Thymus (tissue), 11 donors: ENCODE data around the gene SLC17A8. TPM values are rescaled to one million over a fixed set of nuclear protein-coding genes. Genes with fewer than 3 reads are reported as not detected.
"Not testable (repeated sequence)": the region's sequence is repeated elsewhere in the genome, so short reads cannot be mapped to it uniquely, and the experiment has no call there.

Experiments
- DNase-seq, 9 donors: peaks; one replicate each; pipeline ENCODE4 v3.0.0-alpha.2; 2013; ENCODE audit warnings: low spot score in 9 of 9, low read depth in 6 of 9, missing footprints in 1 of 9
- H3K27ac ChIP-seq, 2 donors: one replicate each; pipeline ENCODE4 v1.5.1; 2013; ENCODE audit warnings: control low read depth in 1 of 2, low read depth in 1 of 2, low read length in 1 of 2, mild to moderate bottlenecking in 1 of 2, moderate library complexity in 1 of 2
- H3K27me3 ChIP-seq, 2 donors: one replicate each; pipeline ENCODE4 v1.5.1; 2013; ENCODE audit warnings: low read length in 1 of 2; ENCODE audit not compliant: control insufficient read depth in 2 of 2, insufficient read depth in 1 of 2
- H3K36me3 ChIP-seq, 2 donors: one replicate each; pipeline ENCODE4 v1.5.1; 2013; ENCODE audit warnings: low read length in 1 of 2, mild to moderate bottlenecking in 1 of 2, moderate library complexity in 1 of 2; ENCODE audit not compliant: control insufficient read depth in 2 of 2, insufficient read depth in 2 of 2
- H3K4me1 ChIP-seq, 2 donors: one replicate each; pipeline ENCODE4 v1.5.1; 2013; ENCODE audit warnings: low read length in 2 of 2; ENCODE audit not compliant: control insufficient read depth in 2 of 2, insufficient read depth in 2 of 2
- H3K4me3 ChIP-seq, 2 donors: one replicate each; pipeline ENCODE4 v1.5.1; 2013; ENCODE audit warnings: low read length in 2 of 2, control low read depth in 1 of 2, mild to moderate bottlenecking in 1 of 2
- H3K9me3 ChIP-seq, 2 donors: one replicate each; pipeline ENCODE4 v1.5.1; 2013; ENCODE audit warnings: low read length in 1 of 2, mild to moderate bottlenecking in 1 of 2; ENCODE audit not compliant: control insufficient read depth in 2 of 2, insufficient read depth in 1 of 2
- WGBS: extraction: QIAGEN DNeasy Blood & Tissue Kit; methylation state at CpG from one replicate; pipeline ENCODE4 v1.1.7; 2013; 5-methylcytosine and 5-hydroxymethylcytosine counted together
- polyA plus RNA-seq: library from polyadenylated mRNA; stranded (reverse); fragments of 200-250 nt; gene quantifications from one replicate; pipeline ENCODE4 v1.2.3, GENCODE V29; 2013
- total RNA-seq: library from RNA; stranded (reverse); fragments of 120-200 nt; gene quantifications from one replicate; pipeline ENCODE4 v1.2.4, GENCODE V29; 2013
- donor health status: healthy.

The SLC17A8 gene
- total and polyA plus RNA-seq, 2 donors, result 0.37 to 3.0 TPM

DNA sequence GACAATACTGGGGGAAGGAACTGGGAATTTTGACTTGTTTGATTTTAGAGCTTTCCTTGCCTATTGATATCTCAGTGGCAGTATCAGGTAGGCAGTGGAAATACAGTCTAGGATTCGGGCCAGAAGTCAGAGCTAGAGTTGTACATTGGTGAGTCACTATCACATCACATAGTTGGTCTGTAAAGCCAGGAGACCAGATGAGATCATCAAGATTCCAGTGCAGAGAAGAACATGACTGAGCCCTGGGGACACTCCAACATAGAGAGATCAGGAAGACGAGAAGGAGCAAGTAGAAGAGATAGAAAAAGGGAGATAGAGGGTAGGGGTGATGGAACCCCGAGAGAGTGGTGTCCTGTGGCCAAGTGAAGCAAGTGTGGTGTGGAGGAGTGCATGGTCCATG is 70.2 kb downstream of the SLC17A8 start:
- no peak overlapping the region for H3K27ac ChIP-seq

DNA sequence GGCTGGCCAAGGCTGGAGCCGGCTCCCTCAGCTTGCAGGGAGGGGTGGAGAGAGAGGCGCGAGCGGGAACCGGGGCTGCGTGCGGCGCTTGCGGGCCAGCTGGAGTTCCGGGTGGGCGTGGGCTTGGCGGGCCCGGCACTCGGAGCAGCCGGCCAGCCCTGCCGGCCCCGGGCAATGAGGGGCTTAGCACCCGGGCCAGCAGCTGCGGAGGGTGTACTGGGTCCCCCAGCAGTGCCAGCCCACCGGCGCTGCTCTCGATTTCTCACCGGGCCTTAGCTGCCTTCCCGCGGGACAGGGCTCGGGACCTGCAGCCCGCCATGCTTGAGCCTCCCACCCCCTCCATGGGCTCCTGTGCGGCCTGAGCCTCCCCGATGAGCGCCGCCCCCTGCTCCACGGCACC is 73.4 kb downstream of the SLC17A8 start:
- H3K9me3 ChIP-seq, H3K27me3 ChIP-seq, H3K4me1 ChIP-seq, H3K27ac ChIP-seq, H3K4me3 ChIP-seq, H3K36me3 ChIP-seq, DNase-seq: not testable (repeated sequence)
- WGBS, result over 99% methylated on average over 32 of the region's 32 CpGs

More for the DNA sequence above, 70.2 kb downstream of the SLC17A8 start:
- WGBS, result 86% methylated on average over 3 of the region's 3 CpGs
- no peak for DNase-seq
- Histone ChIP-seq H3K36me3 (no peaks in the 10 kb centered on the region), H3K27me3 (no peaks in the 10 kb centered on the region), H3K4me1 (no peaks in the 10 kb centered on the region), H3K4me3 (no peak overlapping the region), H3K9me3 (no peaks in the 10 kb centered on the region)

DNA sequence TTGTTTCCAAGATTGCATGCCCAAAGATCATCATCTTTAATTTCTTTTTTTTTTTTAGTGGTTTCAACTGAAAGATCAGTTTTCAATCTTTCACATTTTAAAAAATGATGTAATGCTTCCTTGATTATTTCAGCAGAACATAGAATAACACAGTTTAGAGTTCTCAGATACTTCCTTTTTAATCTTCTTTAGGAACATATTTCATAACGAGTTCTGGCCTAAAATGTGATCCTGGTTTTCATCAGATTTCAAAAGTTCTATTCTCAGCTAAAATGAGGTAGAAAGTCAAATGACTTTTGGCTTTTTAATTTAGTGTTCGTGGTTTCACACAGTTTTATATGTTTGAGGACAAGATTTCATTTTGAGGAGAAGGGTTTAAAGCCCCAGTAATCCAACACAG is 76.8 kb downstream of the SLC17A8 start:
- Histone ChIP-seq H3K36me3 (no peaks in the 10 kb centered on the region), H3K9me3 (no peaks in the 10 kb centered on the region), H3K27ac (no peak overlapping the region), H3K27me3 (no peaks in the 10 kb centered on the region), H3K4me3 (no peak overlapping the region), H3K4me1 (no peaks in the 10 kb centered on the region)
- 50% methylated on average over 2 of the region's 2 CpGs for WGBS
- no peak for DNase-seq

DNA sequence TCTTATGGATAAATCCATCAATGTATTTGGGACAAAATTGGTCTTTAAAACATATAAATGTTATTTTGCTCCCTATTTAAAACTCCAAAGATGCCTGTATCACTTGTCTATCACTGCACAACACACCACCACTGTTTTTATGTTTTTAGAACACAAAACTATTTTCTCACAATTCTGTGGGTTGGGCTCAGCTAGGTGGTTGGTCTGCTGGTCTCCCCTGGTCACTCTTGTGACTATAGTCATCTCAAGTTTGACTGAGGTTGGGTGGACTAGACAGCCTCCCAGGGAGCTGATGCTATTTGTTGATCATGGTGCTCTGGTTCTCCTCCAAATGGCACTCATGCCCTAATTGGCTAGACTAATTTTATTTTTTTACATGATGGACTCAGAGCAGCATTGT is 77.3 kb downstream of the SLC17A8 start:
- Histone ChIP-seq H3K36me3 (no peaks in the 10 kb centered on the region), H3K27me3 (no peaks in the 10 kb centered on the region), H3K9me3 (no peaks in the 10 kb centered on the region), H3K27ac (no peak overlapping the region), H3K4me3 (no peak overlapping the region), H3K4me1 (no peaks in the 10 kb centered on the region)
- no peak for DNase-seq

DNA sequence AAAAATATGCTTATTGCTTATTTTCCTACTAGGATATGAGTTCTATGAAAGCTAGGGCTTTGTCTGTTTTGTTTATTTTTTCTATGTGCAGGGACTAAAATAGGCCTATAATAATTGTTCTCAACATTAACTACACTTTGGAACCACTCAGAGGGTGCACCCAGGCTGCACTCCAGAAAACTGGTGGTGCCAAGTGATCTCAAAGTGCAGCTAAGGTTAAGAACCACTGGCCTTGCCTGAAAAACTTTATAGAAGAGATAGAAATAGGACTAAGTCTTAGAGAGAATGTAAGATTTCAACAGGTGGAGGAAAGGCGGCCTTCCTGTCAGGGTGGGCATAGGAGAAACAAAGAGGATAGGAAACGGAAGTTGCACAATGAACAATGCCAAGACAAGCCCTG is 79.1 kb downstream of the SLC17A8 start:
- Histone ChIP-seq H3K4me3 (no peak overlapping the region), H3K27me3 (no peaks in the 10 kb centered on the region), H3K9me3 (no peaks in the 10 kb centered on the region), H3K27ac (no peak overlapping the region), H3K36me3 (no peaks in the 10 kb centered on the region), H3K4me1 (no peaks in the 10 kb centered on the region)
- WGBS, result 61% methylated on average over 2 of the region's 2 CpGs
- no peak for DNase-seq

DNA sequence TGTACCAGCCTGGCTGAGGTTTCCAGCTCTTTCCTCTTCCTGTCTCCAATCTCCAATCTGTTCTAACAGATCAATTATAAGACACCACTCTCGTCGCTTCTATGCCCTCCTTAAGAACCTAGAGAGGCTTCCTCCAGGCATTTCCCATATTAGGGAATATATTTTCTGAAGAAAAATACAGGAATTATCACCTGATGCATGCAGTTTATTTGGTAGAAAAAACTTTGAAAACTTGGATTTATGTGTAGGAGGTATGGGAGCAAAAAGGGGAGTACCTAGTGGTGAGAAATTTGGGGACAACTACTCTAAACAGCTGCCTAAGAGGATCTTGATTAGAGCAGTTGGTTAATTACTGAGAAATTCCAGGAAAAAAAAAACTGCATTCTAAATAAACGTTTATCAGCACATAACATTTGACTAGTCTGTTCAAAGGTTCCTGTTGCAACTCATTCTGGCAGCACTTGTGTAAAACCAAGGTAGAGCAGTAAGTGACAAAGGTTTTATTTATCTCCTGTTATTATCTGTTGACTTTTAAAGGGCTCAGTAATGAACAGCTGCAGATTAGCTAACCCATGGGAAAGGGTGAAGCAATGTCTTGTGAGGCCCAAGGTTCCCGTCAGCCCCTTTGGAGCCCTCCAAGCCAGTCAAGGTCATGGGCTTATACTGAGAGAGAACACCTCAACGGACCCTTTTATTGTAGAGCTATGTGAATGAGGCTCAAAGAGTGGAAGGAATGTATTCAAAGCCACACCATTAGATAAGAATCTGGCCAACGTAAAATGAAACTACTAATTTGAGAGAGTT is 80.4 kb downstream of the SLC17A8 start:
- no peak for DNase-seq
- H3K27ac ChIP-seq, result no peak overlapping the region
- 66% methylated on average over 6 of the region's 6 CpGs for WGBS
- H3K4me1 ChIP-seq, result no peaks in the 10 kb centered on the region
- H3K27me3 ChIP-seq, result no peaks in the 10 kb centered on the region
- H3K9me3 ChIP-seq, result no peaks in the 10 kb centered on the region
- no peaks in the 10 kb centered on the region for H3K36me3 ChIP-seq
- H3K4me3 ChIP-seq, result no peak overlapping the region

DNA sequence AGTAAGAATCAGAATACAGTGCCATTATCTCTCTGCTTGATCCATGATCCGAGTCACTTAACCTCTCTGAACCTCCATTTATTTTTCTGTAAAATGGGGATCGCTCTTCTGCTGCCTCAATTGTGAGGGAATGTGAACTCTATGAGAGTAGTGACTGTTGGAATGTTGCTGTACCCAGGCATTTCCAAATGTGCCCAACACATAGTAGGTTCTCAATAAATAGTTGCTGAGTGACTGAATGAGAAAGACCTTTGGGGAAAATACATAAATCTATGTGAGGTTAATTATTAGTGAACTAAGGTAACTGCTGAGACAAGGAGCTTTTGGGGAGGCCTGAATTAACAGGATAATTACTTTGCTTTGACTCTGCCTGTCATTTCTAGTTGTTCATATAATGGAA is 82.9 kb downstream of the SLC17A8 start:
- 89% methylated on average over 2 of the region's 2 CpGs for WGBS
- H3K27me3 ChIP-seq, result no peaks in the 10 kb centered on the region
- no peak overlapping the region for H3K4me3 ChIP-seq
- DNase-seq, result no peak
- no peak overlapping the region for H3K27ac ChIP-seq
- H3K36me3 ChIP-seq, result no peaks in the 10 kb centered on the region
- no peaks in the 10 kb centered on the region for H3K4me1 ChIP-seq
- H3K9me3 ChIP-seq, result no peaks in the 10 kb centered on the region

DNA sequence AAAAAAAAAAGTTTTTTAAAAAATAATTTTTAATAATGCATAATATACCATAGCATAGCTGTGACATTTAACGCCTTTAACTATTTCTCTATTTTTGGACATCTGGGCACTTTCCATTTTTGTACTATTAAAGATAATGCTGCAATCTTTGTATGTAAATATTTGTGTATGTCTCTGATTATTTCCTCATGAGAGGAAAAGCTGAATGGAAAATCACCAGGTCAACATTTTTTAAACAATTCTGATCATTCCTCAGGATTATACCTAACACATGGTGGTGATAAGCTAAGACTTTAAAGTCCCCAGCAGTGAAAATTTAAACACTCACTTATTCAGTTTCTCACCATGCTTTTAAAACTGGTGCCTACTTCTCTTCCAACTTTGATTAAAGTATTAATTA is 85.5 kb downstream of the SLC17A8 start:
- Histone ChIP-seq H3K9me3 (no peaks in the 10 kb centered on the region), H3K36me3 (no peaks in the 10 kb centered on the region), H3K4me1 (no peaks in the 10 kb centered on the region), H3K4me3 (no peak overlapping the region), H3K27me3 (no peaks in the 10 kb centered on the region), H3K27ac (no peak overlapping the region)
- DNase-seq, result no peak
- 94% methylated on average over 1 of the region's 1 CpG for WGBS

DNA sequence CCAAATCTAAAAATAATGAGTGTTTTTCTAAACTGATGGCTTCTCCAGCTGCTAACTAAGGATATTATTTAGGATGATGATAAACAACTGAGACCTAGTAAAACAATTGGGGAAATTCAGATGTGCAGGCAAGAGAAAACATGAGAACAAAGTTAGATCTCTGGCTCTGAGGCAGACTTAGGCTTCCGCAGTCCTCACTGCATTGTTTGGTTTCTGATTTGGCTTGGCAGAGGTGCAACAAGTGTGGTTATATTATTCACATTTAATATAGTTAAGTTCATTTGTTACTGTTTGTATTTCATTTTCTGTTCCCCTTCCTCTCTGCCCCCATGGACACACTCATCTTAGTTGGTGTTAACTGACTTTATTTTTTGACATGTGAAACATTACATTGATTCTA is 86.6 kb downstream of the SLC17A8 start:
- Histone ChIP-seq H3K27me3 (no peaks in the 10 kb centered on the region), H3K4me3 (no peak overlapping the region), H3K9me3 (no peaks in the 10 kb centered on the region), H3K36me3 (no peaks in the 10 kb centered on the region), H3K27ac (no peak overlapping the region), H3K4me1 (no peaks in the 10 kb centered on the region)
- DNase-seq, result no peak
- WGBS, result 94% methylated on average over 1 of the region's 1 CpG
